SU-DHL-6 (cell line): ENCODE data around the gene CPED1.

Source experiments
- H2AFZ ChIP-seq: fragments of 200-600 bp; sonication (generic); 2 replicates; pipeline ENCODE4 v1.6.1; 2014; ENCODE audit warnings: low read depth, mild to moderate bottlenecking, moderate library complexity, mixed read lengths, antibody characterized with exemption, low read length; ENCODE audit not compliant: severe bottlenecking
- H3F3A ChIP-seq: fragments of 200-600 bp; shearing (Covaris generic); 2 replicates; pipeline ENCODE4 v1.6.0; 2016; ENCODE audit warnings: antibody characterized with exemption, mild to moderate bottlenecking; ENCODE audit not compliant: insufficient read depth
- H3K27ac ChIP-seq: fragments of 200-600 bp; sonication (generic); 2 replicates; pipeline ENCODE4 v1.5.1; 2016; ENCODE audit warnings: low read depth, mild to moderate bottlenecking, low read length, moderate library complexity, mixed read lengths
- H3K27me3 ChIP-seq: fragments of 200-600 bp; sonication (generic), shearing (Covaris generic); 2 replicates; pipeline ENCODE4 v1.6.0; 2014; ENCODE audit warnings: mild to moderate bottlenecking, low read length
- H3K36me3 ChIP-seq: fragments of 200-600 bp; sonication (generic); 2 replicates; pipeline ENCODE4 v1.6.1; 2014; ENCODE audit warnings: mild to moderate bottlenecking, low read length, mixed read lengths
- H3K4me2 ChIP-seq: fragments of 300-600, 200-600 bp; shearing (Covaris generic), sonication (generic); 2 replicates; pipeline ENCODE4 v1.6.0; 2014; ENCODE audit warnings: low read length, low read depth, mild to moderate bottlenecking; ENCODE audit not compliant: poor library complexity, severe bottlenecking
- H3K4me3 ChIP-seq: fragments of 200-600 bp; sonication (generic); 2 replicates; pipeline ENCODE4 v1.5.1; 2014; ENCODE audit warnings: antibody characterized with exemption, low read length, mild to moderate bottlenecking, mixed read lengths; ENCODE audit not compliant: insufficient read depth, poor library complexity, severe bottlenecking
- H3K79me2 ChIP-seq: fragments of 200-600 bp; sonication (generic); 2 replicates; pipeline ENCODE4 v1.6.1; 2014; ENCODE audit warnings: mild to moderate bottlenecking, low read length, moderate library complexity; ENCODE audit not compliant: insufficient read depth
- H3K9ac ChIP-seq: fragments of 200-600 bp; sonication (generic); 2 replicates; pipeline ENCODE4 v1.7.0; 2014; ENCODE audit warnings: mild to moderate bottlenecking, low read length
- H3K9me2 ChIP-seq: fragments of 200-600 bp; sonication (generic); replicated peaks from 2 replicates; pipeline ENCODE4 v1.6.1; 2014; ENCODE audit warnings: low read length; ENCODE audit not compliant: insufficient read depth
- H3K9me3 ChIP-seq: fragments of 200-600 bp; sonication (generic); 2 replicates; pipeline ENCODE4 v1.6.1; 2014; ENCODE audit warnings: low read length, mixed read lengths; ENCODE audit not compliant: insufficient read depth
- H4K20me1 ChIP-seq: fragments of 200-600 bp; sonication (generic); 2 replicates; pipeline ENCODE4 v1.6.1; 2014; ENCODE audit warnings: low read depth, mild to moderate bottlenecking, antibody characterized with exemption, low read length, moderate library complexity, mixed read lengths
- EZH2phosphoT487 ChIP-seq: fragments of 200-600 bp; sonication (generic), shearing (Covaris generic); conservative IDR thresholded peaks from 2 replicates; pipeline ENCODE4 v1.6.1; 2018; ENCODE audit warnings: mild to moderate bottlenecking, antibody characterized with exemption, low read length, moderate library complexity, mixed read lengths
- TF ChIP-seq, protein P1 (sequence below): fragments of 200-600 bp; sonication (generic); IDR thresholded peaks from one replicate; pipeline ENCODE4 v1.5.1; 2017; ENCODE audit warnings: antibody characterized with exemption, mild to moderate bottlenecking, low read length, moderate library complexity; ENCODE audit not compliant: insufficient read depth, poor library complexity, severe bottlenecking

Gene CPED1

DNA sequence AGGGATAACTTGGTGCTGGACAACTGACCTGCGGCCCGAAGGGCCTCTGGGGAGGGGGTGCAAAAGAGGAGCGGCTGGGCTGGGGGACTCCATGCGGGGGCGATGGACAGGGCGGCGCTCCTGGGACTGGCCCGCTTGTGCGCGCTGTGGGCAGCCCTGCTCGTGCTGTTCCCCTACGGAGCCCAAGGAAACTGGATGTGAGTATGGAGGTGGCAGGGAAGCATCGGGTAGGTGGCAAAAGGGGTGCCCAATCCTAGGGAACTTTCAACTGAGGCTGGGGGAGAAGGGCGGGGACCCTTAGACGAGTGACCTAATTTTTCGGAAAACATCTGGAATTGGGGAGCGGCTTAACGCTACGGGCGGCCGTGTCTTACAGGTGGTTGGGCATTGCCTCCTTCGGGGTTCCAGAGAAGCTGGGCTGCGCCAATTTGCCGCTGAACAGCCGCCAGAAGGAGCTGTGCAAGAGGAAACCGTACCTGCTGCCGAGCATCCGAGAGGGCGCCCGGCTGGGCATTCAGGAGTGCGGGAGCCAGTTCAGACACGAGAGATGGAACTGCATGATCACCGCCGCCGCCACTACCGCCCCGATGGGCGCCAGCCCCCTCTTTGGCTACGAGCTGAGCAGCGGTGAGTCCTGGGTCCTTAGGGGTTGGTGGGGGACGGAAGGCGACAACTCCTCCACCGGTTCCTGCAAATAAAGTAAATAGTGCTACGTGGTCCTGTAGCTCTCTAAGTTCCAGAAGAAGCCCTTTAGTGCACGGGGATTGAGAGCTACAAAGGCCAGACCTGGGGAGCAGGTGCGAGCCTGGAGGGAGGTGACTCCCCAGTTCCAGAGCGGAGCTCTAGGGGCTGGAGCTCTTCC, 340.9 kb downstream of the CPED1 start:
- no peak overlapping the region for H2AFZ ChIP-seq

DNA sequence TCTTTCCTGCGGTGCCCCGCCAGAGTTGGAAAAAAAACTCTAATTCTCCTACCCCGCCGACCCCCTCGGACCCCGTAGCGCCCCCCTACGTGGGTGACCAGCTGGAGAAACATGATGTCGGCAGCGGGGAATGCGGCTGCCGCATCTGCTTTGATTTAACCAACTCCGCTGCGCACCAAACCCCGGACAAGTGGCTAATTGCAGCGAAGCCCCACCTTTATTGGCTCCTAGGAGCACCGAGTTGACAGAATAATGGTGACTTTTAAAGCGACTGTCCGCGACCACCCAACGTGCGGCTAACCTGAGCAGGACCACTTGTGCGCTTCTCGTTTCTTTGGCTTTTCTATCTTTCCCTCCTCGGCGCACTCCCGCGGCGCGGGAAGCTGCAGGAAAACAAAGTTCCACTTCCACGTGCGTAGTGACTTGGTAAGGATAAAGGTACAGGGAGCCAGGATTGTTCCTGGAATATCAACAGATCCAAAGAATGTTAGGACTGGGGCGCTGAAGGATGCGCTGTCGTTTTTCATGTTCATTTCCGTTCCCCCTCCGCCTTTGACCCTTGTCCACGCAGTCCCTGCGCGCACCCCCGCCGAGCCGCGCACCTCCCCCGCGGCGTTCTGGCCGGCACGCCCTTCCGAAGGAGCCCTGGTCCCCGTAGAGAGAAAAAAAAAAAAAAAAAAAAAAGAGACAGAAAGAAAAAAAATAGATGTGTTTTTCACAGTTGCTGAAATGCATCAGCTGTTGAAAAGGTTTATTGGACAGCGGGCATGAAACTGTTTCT, 341.7 kb downstream of the CPED1 start:
- Histone ChIP-seq H3K4me2 (no peak overlapping the region), H3K9me3 (no peaks in the 10 kb centered on the region), H3F3A (no peaks in the 10 kb centered on the region), H3K27ac (no peak overlapping the region), H3K79me2 (no peaks in the 10 kb centered on the region), H3K4me3 (no peak overlapping the region), H2AFZ (no peak overlapping the region), H4K20me1 (no peaks in the 10 kb centered on the region), H3K9me2 (no peaks in the 10 kb centered on the region), H3K9ac (no peak overlapping the region), H3K36me3 (no peaks in the 10 kb centered on the region; the same call in 1 of the 2 replicates), H3K27me3 (no peaks in the 10 kb centered on the region)
- no peak for TF ChIP-seq EZH2phosphoT487
- TF ChIP-seq, protein P1, sequence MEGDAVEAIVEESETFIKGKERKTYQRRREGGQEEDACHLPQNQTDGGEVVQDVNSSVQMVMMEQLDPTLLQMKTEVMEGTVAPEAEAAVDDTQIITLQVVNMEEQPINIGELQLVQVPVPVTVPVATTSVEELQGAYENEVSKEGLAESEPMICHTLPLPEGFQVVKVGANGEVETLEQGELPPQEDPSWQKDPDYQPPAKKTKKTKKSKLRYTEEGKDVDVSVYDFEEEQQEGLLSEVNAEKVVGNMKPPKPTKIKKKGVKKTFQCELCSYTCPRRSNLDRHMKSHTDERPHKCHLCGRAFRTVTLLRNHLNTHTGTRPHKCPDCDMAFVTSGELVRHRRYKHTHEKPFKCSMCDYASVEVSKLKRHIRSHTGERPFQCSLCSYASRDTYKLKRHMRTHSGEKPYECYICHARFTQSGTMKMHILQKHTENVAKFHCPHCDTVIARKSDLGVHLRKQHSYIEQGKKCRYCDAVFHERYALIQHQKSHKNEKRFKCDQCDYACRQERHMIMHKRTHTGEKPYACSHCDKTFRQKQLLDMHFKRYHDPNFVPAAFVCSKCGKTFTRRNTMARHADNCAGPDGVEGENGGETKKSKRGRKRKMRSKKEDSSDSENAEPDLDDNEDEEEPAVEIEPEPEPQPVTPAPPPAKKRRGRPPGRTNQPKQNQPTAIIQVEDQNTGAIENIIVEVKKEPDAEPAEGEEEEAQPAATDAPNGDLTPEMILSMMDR = no peak

More for the DNA sequence above, 340.9 kb downstream of the CPED1 start:
- Histone ChIP-seq H3K4me3 (no peak overlapping the region), H3K9me2 (no peaks in the 10 kb centered on the region), H3K9me3 (no peaks in the 10 kb centered on the region), H3F3A (no peaks in the 10 kb centered on the region), H3K36me3 (no peaks in the 10 kb centered on the region; the same call in 1 of the 2 replicates), H3K79me2 (no peaks in the 10 kb centered on the region), H4K20me1 (no peaks in the 10 kb centered on the region), H3K4me2 (no peak overlapping the region), H3K27ac (no peak overlapping the region), H3K9ac (no peak overlapping the region), H3K27me3 (no peaks in the 10 kb centered on the region)
- TF ChIP-seq, protein P1 = no peak
- TF ChIP-seq EZH2phosphoT487 = no peak

DNA sequence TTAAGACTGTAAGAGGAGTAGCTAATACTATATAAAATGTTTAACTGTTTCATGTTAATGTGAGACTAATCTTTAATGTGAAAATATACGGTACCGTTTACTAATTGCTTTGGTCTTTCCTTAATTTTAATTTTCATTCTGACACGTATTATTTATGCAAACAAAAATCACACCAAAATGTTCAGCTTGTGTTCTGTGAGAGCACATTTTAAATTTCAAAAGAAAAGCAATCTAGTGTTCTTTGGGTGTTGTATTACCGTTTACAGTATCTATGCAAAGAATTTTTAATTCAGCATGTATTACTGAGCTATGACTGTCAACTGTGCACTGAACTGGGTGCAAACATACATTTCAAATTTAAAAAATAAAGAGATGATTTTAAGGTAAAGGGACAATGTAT, 342.5 kb downstream of the CPED1 start:
- H3K9ac ChIP-seq = no peak overlapping the region
- no peak for TF ChIP-seq EZH2phosphoT487
- TF ChIP-seq, protein P1 = no peak
- H3K4me3 ChIP-seq = no peak overlapping the region
- no peaks in the 10 kb centered on the region for H3F3A ChIP-seq
- H3K79me2 ChIP-seq = no peaks in the 10 kb centered on the region
- H3K36me3 ChIP-seq = no peaks in the 10 kb centered on the region; the same call in 1 of the 2 replicates
- no peak overlapping the region for H3K4me2 ChIP-seq
- H3K27ac ChIP-seq = no peak overlapping the region
- no peaks in the 10 kb centered on the region for H3K9me2 ChIP-seq
- no peaks in the 10 kb centered on the region for H3K27me3 ChIP-seq
- H4K20me1 ChIP-seq = no peaks in the 10 kb centered on the region
- no peaks in the 10 kb centered on the region for H3K9me3 ChIP-seq
- H2AFZ ChIP-seq = no peak overlapping the region
